Activated B cell treated with CpG ODN at 0.5 μM for 24 hours (primary cell): ENCODE results near the gene DNM1. TPM values are rescaled to one million over a fixed set of nuclear protein-coding genes. Genes with fewer than 3 reads are reported as not detected.
"Not testable (repeated sequence)": the region's sequence is repeated elsewhere in the genome, so short reads cannot be mapped to it uniquely, and the experiment has no call there.

Source experiments
- ATAC-seq: fragments of 200-7000 bp; cut with Tn5 transposase; one replicate; pipeline ENCODE4 v1.10.0; 2021; ENCODE audit warnings: low read depth, mild to moderate bottlenecking, moderate library complexity
- CTCF ChIA-PET: fragments of 350-600 bp; sonication (Branson Sonifier 250); formaldehyde crosslinking; loops from one replicate; lab custom pipeline; 2021; ENCODE audit warnings: antibody characterized with exemption; lab: Charles Lee
- POLR2A ChIA-PET: fragments of 350-600 bp; sonication (Branson Sonifier 250); formaldehyde crosslinking; loops from one replicate; lab custom pipeline; 2021; ENCODE audit warnings: antibody characterized with exemption; lab: Charles Lee
- DNase-seq: peaks from one replicate; pipeline ENCODE4 v3.0.0; 2022
- H3K27ac Mint-ChIP-seq: one replicate; pipeline ENCODE4 v1.8.0; 2020; ENCODE audit warnings: mixed read lengths
- H3K27me3 Mint-ChIP-seq: one replicate; pipeline ENCODE4 v1.8.0; 2021; ENCODE audit warnings: mixed read lengths
- H3K36me3 Mint-ChIP-seq: one replicate; pipeline ENCODE4 v1.8.0; 2021; ENCODE audit warnings: low read depth, mixed read lengths
- H3K4me1 Mint-ChIP-seq: one replicate; pipeline ENCODE4 v1.8.0; 2021; ENCODE audit warnings: mixed read lengths
- H3K4me3 Mint-ChIP-seq: one replicate; pipeline ENCODE4 v1.8.0; 2020; ENCODE audit warnings: mild to moderate bottlenecking, mixed read lengths
- H3K9me3 Mint-ChIP-seq: one replicate; pipeline ENCODE4 v1.8.0; 2020; ENCODE audit warnings: mixed read lengths
- intact Hi-C: fragments of 100-400 bp; cut with micrococcal nuclease; formaldehyde crosslinking; loops from one replicate; pipeline ENCODE4 v1.15.1; 2024
- total RNA-seq: library from RNA; stranded (reverse); gene quantifications from 2 replicates; pipeline ENCODE4 v1.2.3, GENCODE V29; 2022
- TF ChIP-seq, protein P1 (sequence below): fragments of 200-600 bp; IDR thresholded peaks from one replicate; pipeline ENCODE4 v1.8.0; 2022; ENCODE audit warnings: antibody characterized with exemption, mild to moderate bottlenecking

DNM1 gene
- total RNA-seq, 1 donor from 2014 or later, result 0.86 TPM

DNA sequence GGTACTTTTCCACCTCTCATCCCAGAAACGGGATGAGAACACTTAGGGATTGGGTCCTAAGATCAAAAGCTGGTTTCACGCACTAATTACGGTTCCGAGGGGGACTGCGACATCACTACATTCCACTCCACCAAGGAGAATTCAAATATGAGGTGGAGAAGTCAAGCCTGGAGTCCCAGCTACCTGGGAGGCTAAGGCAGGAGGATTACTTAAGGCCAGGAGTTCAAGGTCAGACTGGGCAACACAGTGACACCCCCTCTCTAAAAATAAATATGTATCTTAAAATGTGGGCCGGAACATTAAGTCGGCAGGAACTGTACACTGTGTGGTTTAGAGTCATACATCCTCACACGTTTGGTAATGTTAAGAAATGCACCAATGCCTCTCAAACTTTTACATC is 71.1 kb downstream of the DNM1 start:
- H3K4me3 Mint-ChIP-seq, result no peak overlapping the region
- ATAC-seq, result no peak
- intact Hi-C loops, result loop anchor here (10.0 kb wide), 1 partner anchor 281 kb away; the partner anchor contains the start of gene SPTAN1
- H3K4me1 Mint-ChIP-seq, result peaks cover 27% of the 10 kb centered on the region
- CTCF ChIA-PET, result no interaction called here
- no peaks in the 10 kb centered on the region for H3K9me3 Mint-ChIP-seq
- no peaks in the 10 kb centered on the region for H3K27me3 Mint-ChIP-seq
- DNase-seq, result no peak
- POLR2A ChIA-PET, result no interaction called here
- TF ChIP-seq, protein P1, sequence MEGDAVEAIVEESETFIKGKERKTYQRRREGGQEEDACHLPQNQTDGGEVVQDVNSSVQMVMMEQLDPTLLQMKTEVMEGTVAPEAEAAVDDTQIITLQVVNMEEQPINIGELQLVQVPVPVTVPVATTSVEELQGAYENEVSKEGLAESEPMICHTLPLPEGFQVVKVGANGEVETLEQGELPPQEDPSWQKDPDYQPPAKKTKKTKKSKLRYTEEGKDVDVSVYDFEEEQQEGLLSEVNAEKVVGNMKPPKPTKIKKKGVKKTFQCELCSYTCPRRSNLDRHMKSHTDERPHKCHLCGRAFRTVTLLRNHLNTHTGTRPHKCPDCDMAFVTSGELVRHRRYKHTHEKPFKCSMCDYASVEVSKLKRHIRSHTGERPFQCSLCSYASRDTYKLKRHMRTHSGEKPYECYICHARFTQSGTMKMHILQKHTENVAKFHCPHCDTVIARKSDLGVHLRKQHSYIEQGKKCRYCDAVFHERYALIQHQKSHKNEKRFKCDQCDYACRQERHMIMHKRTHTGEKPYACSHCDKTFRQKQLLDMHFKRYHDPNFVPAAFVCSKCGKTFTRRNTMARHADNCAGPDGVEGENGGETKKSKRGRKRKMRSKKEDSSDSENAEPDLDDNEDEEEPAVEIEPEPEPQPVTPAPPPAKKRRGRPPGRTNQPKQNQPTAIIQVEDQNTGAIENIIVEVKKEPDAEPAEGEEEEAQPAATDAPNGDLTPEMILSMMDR, result no peak
- H3K27ac Mint-ChIP-seq, result no peak overlapping the region
- peaks cover 27% of the 10 kb centered on the region for H3K36me3 Mint-ChIP-seq

DNA sequence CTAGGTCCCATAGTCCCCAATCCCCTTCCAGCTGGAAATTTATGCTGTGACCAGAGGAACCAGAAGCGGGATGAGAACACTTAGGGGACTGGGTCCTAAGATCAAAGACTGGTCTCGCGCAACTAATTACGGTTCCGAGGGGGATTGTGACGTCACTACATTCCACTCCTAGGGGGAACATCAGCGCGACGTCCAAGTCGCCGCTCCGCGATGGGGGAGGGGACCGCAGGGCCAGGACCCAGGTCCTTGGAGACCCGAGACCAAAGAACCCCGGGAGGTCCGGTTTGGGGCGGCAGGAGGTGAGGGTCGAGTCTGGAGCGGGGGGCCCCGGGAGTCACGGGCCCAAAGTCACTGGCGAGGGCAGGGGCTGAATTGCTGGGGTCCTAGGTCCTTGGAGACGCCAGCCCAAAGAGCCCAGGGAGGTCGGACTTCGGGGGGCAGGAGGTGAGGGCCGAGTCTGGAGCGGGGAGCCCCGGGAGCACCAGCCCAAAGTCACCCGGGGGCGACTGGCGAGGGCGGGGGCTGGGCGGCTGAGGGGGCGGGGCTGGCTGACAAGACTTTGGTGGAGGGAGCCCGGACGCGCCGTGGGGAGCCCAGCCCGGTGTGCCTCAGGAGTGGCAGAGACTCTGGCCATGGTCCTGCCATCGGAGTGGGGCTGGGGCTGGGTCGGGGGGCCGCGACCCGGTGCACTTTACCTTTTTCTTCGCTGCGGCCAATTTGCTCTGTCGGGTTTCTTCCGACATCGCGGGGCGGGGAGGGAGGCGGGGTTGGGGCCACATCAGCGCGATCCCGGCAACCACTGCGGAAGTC is 72.2 kb downstream of the DNM1 start, which contains the start of gene GOLGA2:
GOLGA2 (minus strand) TSS at position 810 of the 810 bp plus-strand sequence; CDS start at position 779, 31 bp downstream.
- peak within 1 kb of the TSS; percentile 92 for H3K27ac Mint-ChIP-seq
- no peak for DNase-seq
- H3K4me3 Mint-ChIP-seq, result peak within 1 kb of the TSS; percentile 97
- intact Hi-C loops, result loop anchor here (1.0 to 10.0 kb wide), 10 partner anchors 20 to 279 kb away; partner anchors contain the start of genes BBLN, CIZ1, COQ4 and ODF2
- peaks cover 27% of the 10 kb centered on the region for H3K36me3 Mint-ChIP-seq
- no peaks in the 10 kb centered on the region for H3K9me3 Mint-ChIP-seq
- TF ChIP-seq, protein P1, result no peak
- H3K27me3 Mint-ChIP-seq, result no peaks in the 10 kb centered on the region
- H3K4me1 Mint-ChIP-seq, result peaks cover 27% of the 10 kb centered on the region
- POLR2A ChIA-PET, result interaction anchor here (0.6 to 2.1 kb wide), 28 partner anchors 10 to 1351 kb away, joined by 3 to 29 read pairs (median 4); partner anchors contain the start of genes BBLN, CERCAM, ENDOG and NTMT1
- CTCF ChIA-PET, result interaction anchor here (1.0 kb wide), 1 partner anchor 25 kb away, joined by 3 read pairs; no protein-coding TSS in a partner anchor
- peak; percentile 59 for ATAC-seq

DNA sequence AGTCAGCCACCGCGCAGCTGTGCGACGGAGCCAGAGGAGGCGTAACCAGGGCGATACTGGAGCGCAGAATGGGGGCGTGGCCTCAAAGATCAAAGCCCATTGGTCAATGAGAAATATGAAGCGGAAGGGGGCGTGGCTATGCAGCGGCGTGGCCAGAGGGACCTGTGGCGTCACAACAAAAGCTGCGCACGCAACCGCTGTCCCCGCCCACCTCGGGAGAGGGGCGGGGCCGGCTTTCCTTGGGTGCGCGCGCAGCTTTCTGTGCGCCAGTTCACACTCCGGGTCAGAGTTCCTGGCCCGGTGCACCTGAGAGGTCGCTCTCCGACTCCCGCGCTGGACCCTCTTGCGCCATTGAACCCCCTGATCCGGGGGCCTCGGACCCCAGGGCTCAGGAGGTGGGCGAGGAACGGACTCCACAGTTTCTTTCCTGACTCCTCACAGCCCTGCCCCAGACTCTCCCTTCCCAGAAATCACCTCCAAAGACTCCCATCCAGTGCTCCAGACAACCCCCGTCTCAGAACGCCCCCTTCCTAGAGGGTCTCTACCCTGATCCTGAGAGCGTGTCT is 72.9 kb downstream of the DNM1 start, which contains the start of gene SWI5:
SWI5 (plus strand) TSS at position 269 of the 566 bp plus-strand sequence.
- peak within 1 kb of the TSS; percentile 97 for H3K4me3 Mint-ChIP-seq
- H3K27ac Mint-ChIP-seq, result peak within 1 kb of the TSS; percentile 92
- ChIA-PET CTCF (interaction anchor here (1.0 kb wide), 1 partner anchor 26 kb away, joined by 3 read pairs; no protein-coding TSS in a partner anchor), POLR2A (interaction anchor here (0.5 to 2.1 kb wide), 29 partner anchors 9 to 1350 kb away, joined by 3 to 29 read pairs (median 4); partner anchors contain the start of genes BBLN, CERCAM, ENDOG and NTMT1)
- TF ChIP-seq, protein P1, result no peak
- ATAC-seq, result peak; percentile 95
- no peaks in the 10 kb centered on the region for H3K27me3 Mint-ChIP-seq
- DNase-seq, result peak; percentile 96
- peaks cover 24% of the 10 kb centered on the region for H3K36me3 Mint-ChIP-seq
- no peaks in the 10 kb centered on the region for H3K9me3 Mint-ChIP-seq
- intact Hi-C loops, result loop anchor here (1.0 to 10.0 kb wide), 9 partner anchors 26 to 279 kb away; partner anchors contain the start of genes BBLN, CIZ1, COQ4 and ODF2
- peaks cover 27% of the 10 kb centered on the region for H3K4me1 Mint-ChIP-seq

DNA sequence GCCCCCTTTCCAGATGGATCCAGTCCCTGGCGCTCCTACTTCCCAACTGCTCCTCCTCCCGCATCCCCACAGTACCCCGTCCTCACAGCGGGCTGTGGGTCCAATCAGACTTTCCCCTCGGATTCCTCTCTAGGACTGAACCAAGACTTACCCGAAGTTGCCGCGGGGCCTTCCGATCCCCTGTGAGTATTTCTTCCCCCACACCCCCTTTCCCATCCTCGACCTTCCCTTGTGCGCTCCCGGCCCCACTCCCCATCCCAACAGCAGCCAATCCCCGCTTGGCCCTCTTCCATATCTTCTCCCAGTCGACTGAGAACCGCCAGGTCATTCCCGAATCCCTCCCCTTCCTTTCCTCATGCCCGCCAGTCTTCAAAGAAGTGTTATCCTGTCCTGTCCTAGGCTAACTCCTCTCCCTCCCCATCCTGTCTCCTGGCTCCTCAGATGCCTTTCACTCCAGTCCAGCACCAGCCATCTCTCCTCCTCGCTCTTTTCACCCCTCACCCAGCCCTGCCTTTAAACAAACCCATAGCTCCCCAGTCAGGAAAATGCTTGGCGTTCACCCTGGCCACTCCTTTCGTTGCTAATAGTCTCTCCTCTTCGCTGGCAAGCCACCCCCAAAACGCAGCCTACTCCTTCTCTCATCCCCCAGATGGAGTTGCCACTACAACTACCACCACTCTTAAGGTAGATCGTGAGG is 73.5 kb downstream of the DNM1 start:
- Mint-ChIP-seq H3K27ac (peak overlapping the region; percentile 92), H3K9me3 (no peaks in the 10 kb centered on the region), H3K4me1 (peaks cover 27% of the 10 kb centered on the region), H3K27me3 (no peaks in the 10 kb centered on the region), H3K4me3 (peak overlapping the region; percentile 97), H3K36me3 (peaks cover 19% of the 10 kb centered on the region)
- CTCF ChIA-PET, result no interaction called here
- TF ChIP-seq, protein P1, result no peak
- DNase-seq, result peak; percentile 22
- no peak for ATAC-seq
- intact Hi-C loops, result loop anchor here (1.0 to 10.0 kb wide), 9 partner anchors 26 to 278 kb away; partner anchors contain the start of genes BBLN, CIZ1, COQ4 and ODF2
- POLR2A ChIA-PET, result interaction anchor here (0.5 to 2.1 kb wide), 17 partner anchors 12 to 751 kb away, joined by 3 to 29 read pairs (median 4); partner anchors contain the start of genes ENDOG, SH3GLB2, SLC27A4 and SPTAN1

DNA sequence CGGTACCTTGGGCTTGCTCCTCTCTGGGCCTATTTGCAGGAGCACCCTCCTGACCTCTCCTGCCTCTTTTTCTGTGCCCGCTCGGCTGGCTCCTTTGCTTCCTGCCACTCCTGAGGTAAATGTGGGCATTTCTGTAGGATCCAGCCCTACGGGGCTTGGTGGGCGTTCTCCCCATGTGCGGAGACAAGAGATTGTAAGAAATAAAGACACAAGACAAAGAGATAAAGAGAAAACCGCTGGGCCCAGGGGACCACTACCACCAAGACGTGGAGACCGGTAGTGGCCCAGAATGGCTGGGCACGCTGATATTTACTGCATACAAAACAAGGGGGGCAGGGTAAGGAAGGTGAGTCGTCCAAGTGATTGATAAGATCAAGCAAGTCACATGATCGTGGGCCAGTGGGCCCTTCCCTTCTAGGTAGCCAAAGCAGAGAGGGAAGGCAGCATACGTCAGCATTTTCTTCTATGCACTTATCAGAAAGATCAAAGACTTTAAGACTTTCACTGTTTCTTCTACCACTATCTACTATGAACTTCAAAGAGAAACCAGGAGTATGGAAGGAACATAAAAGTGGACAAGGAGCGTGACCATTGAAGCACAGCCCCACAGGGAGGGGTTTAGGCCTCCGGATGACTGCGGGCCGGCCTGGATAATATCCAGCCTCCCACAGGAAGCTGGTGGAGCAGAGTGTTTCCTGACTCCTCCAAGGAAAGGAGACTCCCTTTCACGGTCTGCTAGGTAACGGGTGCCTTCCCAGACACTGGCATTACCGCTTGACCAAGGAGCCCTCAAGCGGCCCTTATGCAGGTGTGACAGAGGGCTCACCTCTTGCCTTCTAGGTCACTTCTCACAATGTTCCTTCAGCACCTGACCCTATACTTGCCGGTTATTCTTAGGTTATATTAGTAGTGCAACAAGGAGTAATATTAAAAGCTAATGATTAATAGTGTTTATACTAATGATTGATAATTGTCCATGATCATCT is 76.2 kb downstream of the DNM1 start:
- ATAC-seq, H3K4me3 Mint-ChIP-seq, H3K36me3 Mint-ChIP-seq, DNase-seq, CTCF ChIA-PET, H3K9me3 Mint-ChIP-seq, H3K27me3 Mint-ChIP-seq, H3K27ac Mint-ChIP-seq: not testable (repeated sequence)
- H3K4me1 Mint-ChIP-seq, result peaks cover 27% of the 10 kb centered on the region
- intact Hi-C loops, result loop anchor here (5.0 to 10.0 kb wide), 4 partner anchors 87 to 275 kb away; partner anchors contain the start of genes CIZ1, ODF2 and SPTAN1
- POLR2A ChIA-PET, result interaction anchor here (0.7 kb wide), 1 partner anchor 122 kb away, joined by 5 read pairs; no protein-coding TSS in a partner anchor
